Urinary bladder (tissue), 4 donors: Measurements from ENCODE around the gene CHRM3. TPM values are rescaled to one million over a fixed set of nuclear protein-coding genes. Genes with fewer than 3 reads are reported as not detected.

Experiments used
- DNase-seq: peaks from one replicate; pipeline ENCODE4 v3.0.0-alpha.2; 2015; ENCODE audit errors: extremely low spot score
- H3K27ac ChIP-seq: one replicate; pipeline ENCODE4 v1.5.1; 2013; ENCODE audit warnings: low read depth, mild to moderate bottlenecking, moderate library complexity
- H3K36me3 ChIP-seq: one replicate; pipeline ENCODE4 v1.6.1; 2013; ENCODE audit warnings: mild to moderate bottlenecking, moderate library complexity; ENCODE audit not compliant: insufficient read depth
- H3K4me1 ChIP-seq: one replicate; pipeline ENCODE4 v1.6.1; 2013; ENCODE audit warnings: mild to moderate bottlenecking, moderate library complexity; ENCODE audit not compliant: insufficient read depth
- H3K4me3 ChIP-seq: one replicate; pipeline ENCODE4 v1.5.1; 2013; ENCODE audit warnings: low read depth, low read length
- WGBS: extraction: QIAGEN DNeasy Blood & Tissue Kit; methylation state at CpG from one replicate; pipeline ENCODE4 v1.1.7; 2013; 5-methylcytosine and 5-hydroxymethylcytosine counted together
- polyA plus RNA-seq: library from polyadenylated mRNA; stranded (reverse); fragments of 200-250 nt; gene quantifications from one replicate; pipeline ENCODE4 v1.2.3, GENCODE V29; 2013
- total RNA-seq: library from RNA; depleted of rRNA; stranded (reverse); fragments of >200 nt; gene quantifications from one replicate; pipeline ENCODE4 v1.2.3, GENCODE V29; 2014
- donor health status: healthy with polysubstance abuse.
- donor health status: healthy.

Gene CHRM3
- total and polyA plus RNA-seq, 2 donors = 29.8 to 58.5 TPM

DNA sequence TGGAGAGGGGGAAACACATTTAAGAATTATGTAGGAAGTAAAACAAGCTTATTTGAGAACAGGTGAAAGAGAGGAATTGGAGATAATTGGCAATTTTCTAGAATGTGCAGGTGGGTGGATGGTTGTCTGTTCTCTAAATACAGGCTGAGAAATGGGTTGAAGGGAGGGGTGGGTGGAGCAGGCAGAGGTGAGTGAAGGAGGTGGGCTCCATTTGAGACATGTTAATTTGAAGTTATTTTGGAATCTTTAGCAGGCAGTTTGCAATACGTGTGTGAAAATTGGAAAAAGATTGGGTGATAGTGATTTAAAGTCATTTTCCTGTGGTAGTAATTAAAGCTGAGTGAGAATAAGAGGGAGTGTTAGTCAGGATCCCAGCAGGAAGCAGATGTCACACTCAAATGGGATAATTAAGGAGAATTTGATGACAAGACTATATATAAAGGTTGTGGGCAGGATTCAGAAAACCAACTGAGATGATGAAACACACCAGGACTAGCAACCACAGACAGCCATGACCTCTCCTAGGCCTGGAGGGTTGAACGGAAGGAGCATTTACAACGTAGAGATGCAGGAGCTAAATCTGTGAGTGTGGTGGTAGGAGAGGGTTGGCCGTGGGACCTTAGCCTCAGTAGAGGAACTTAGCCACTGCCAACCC is 40.6 kb downstream of the CHRM3 start:
- Histone ChIP-seq H3K4me3 (no peak overlapping the region), H3K4me1 (no peaks in the 10 kb centered on the region), H3K27ac (no peak overlapping the region), H3K36me3 (no peaks in the 10 kb centered on the region)
- 86% methylated on average over 4 of the region's 4 CpGs for WGBS
- no peak for DNase-seq

DNA sequence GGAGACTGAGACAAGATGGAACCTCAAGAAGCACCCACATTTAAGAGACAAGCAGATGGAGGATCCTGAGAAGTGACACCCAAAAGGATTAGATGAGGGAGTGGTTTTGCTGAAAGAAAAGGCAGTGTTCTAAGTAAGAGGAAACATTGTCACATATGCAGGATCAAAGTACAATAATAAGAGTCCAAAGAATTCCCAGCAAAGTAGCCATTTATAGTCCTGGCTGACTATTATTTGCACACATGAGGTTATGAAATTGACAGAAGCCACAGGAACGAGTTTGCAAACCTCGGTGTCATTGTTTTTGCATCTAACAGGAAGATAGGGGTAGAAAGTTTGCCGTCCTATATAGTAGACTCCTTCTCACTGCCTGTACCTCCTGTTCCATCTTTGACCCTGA is 41.3 kb downstream of the CHRM3 start:
- no peaks in the 10 kb centered on the region for H3K36me3 ChIP-seq
- no peak overlapping the region for H3K27ac ChIP-seq
- no peaks in the 10 kb centered on the region for H3K4me1 ChIP-seq
- WGBS = 89% methylated on average over 3 of the region's 3 CpGs
- no peak for DNase-seq
- no peak overlapping the region for H3K4me3 ChIP-seq

DNA sequence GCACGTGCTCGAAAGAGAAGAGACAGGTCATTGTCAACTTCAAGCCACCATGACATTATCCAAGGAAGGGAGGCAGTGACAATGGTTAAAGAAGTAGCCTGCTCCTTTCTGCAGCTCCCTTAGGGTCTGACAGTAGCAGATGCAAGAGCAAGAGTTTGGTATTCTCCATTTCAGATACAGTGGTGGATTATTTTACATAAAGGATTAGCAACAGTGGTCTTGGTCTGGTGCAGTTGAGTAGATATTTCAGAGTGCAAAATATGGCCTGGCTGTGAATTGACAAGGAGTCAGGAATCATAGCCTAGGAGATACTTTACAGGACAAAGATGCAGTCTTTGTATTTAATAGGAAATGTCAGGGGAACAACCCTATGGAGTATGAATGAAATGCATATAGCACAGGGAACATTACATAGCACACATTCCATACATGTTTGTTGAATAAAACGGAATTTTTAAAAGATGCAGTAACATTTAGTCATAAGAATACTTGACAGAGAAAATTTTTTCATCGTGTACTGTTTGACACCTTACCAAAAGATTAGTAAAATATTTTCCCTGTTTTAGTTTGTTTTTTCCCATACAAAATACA is 41.8 kb downstream of the CHRM3 start:
- H3K4me1 ChIP-seq = no peaks in the 10 kb centered on the region
- 60% methylated on average over 4 of the region's 4 CpGs for WGBS
- no peaks in the 10 kb centered on the region for H3K36me3 ChIP-seq
- no peak overlapping the region for H3K4me3 ChIP-seq
- DNase-seq = no peak
- no peak overlapping the region for H3K27ac ChIP-seq

DNA sequence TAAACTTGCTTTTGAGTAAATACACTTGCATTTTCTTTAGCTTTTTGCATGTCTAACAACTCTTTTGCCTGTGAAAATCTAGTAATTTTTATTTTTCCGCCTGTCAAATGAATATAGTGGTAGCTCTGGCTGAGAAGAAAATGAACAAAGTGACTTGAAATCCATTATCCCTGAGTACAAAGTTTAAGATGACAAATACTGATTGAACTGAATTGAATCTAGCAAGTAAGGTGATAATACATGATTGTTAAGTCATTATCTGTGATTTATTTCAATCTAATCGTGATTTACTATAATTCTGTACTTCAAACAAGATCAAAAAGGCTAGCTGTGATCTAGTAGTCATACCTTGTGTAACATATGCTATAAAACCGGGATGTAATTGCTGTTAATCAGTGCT is 42.8 kb downstream of the CHRM3 start:
- no peak overlapping the region for H3K27ac ChIP-seq
- WGBS = 83% methylated on average over 3 of the region's 3 CpGs
- no peak for DNase-seq
- no peaks in the 10 kb centered on the region for H3K36me3 ChIP-seq
- H3K4me3 ChIP-seq = no peak overlapping the region
- no peaks in the 10 kb centered on the region for H3K4me1 ChIP-seq

DNA sequence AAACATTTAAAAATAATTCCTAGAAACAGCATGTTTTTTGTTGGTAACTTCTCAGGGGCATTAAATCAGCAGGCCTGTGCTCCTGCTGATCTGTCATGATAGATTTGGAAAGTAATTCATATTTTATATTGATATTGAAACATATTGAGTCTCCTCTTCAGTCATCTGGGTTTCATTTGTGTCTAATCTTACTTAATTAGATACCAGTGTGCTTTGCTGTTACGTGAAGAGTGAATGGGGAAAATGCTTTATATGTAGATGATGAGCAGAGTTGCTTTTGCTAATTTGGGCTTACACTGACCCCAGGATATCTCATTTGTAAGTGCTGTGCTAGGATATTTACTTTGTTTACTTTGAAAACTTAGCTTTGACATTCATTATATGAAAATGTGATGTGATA is 45.9 kb downstream of the CHRM3 start:
- H3K27ac ChIP-seq = no peak overlapping the region
- H3K4me3 ChIP-seq = no peak overlapping the region
- no peak for DNase-seq
- H3K36me3 ChIP-seq = no peaks in the 10 kb centered on the region
- WGBS = 86% methylated on average over 1 of the region's 1 CpG
- H3K4me1 ChIP-seq = no peaks in the 10 kb centered on the region

DNA sequence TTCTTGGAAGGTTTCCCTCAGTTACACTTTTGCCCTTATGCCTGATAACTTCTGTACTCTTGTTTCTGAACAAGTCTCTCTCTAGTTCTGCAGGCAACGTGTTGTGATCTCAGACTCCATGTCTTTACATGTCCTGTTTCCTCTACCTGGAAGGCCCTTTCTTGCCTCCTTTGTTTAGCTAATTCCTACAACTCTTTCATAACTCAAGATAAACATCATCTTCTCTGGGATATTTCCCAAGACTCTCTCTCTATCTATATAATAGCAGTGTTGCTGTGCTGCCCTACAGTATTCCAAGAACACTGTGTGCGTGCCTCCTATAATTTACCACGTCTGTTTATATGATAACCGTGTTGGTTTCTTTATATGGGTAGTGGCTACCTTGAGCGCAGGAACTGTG is 47.8 kb downstream of the CHRM3 start:
- Histone ChIP-seq H3K4me1 (no peaks in the 10 kb centered on the region), H3K27ac (no peak overlapping the region), H3K4me3 (no peak overlapping the region), H3K36me3 (no peaks in the 10 kb centered on the region)
- no peak for DNase-seq
- WGBS = 65% methylated on average over 5 of the region's 5 CpGs
